PC-9 (cell line): ENCODE results near the gene SLC24A2.

Source experiments
- CTCF ChIP-seq: fragments of 200-600 bp; sonication (generic); conservative IDR thresholded peaks from 2 replicates; pipeline ENCODE4 v1.6.1; 2017; ENCODE audit warnings: mixed run types, antibody characterized with exemption, mild to moderate bottlenecking, moderate library complexity
- EZH2 ChIP-seq: fragments of 200-600 bp; sonication (generic); IDR thresholded peaks from 2 replicates; pipeline ENCODE4 v1.8.0; 2017; ENCODE audit warnings: antibody characterized with exemption, low read depth

GRCh38 chr9:19812194-19812593 is 23.4 kb upstream of the SLC24A2 start:
- TF ChIP-seq CTCF (no peak), EZH2 (no peak)
